Esophagus squamous epithelium (tissue), 4 donors: ENCODE measurements around the gene PAM.

Source experiments
- CTCF ChIP-seq, 6 experiments: fragments of 450-650 bp in 4 of 6; fragments of 200-600 bp in 2 of 6; sonication (generic) in 2 of 6; IDR thresholded peaks; one replicate each; pipeline ENCODE4 v1.5.1; 2016 to 2019; ENCODE audit warnings: antibody characterized with exemption in 6 of 6, mild to moderate bottlenecking in 4 of 6, moderate library complexity in 4 of 6
- POLR2A ChIP-seq, 4 donors: fragments of 450-650 bp; IDR thresholded peaks; one replicate each; pipeline ENCODE4 v1.6.1; 2017; ENCODE audit warnings: antibody characterized with exemption in 4 of 4, mild to moderate bottlenecking in 4 of 4, moderate library complexity in 3 of 4

- TF ChIP-seq CTCF (IDR thresholded peaks at IDR 0.05) (no peak), POLR2A (IDR thresholded peaks at IDR 0.05) (no peak)
Measured at GRCh38 chr5:102833146-102833545, 78.0 kb downstream of the PAM start.
